IMR-90 (cell line): ENCODE data around the gene CRYGN. TPM values are rescaled to one million over a fixed set of nuclear protein-coding genes. Genes with fewer than 3 reads are reported as not detected.

Source experiments
- ATAC-seq: fragments of 200-7000 bp; cut with Tn5 transposase; 2 replicates; pipeline ENCODE4 v1.9.1; 2020; ENCODE audit warnings: low read depth, mild to moderate bottlenecking, moderate library complexity
- BruUV-seq: library from RNA; stranded (reverse); fragments of 400-500 nt; replicated peaks from 2 replicates; lab custom pipeline; 2021; lab: Mats Ljungman, UMichigan
- CTCF ChIA-PET: fragments of 300-600 bp; formaldehyde crosslinking; extraction: SDS; loops from one replicate; lab custom pipeline; 2021; ENCODE audit warnings: antibody characterized with exemption; lab: Yijun Ruan, JAX
- POLR2A ChIA-PET: fragments of 300-600 bp; sonication (Branson Sonifier 250); formaldehyde crosslinking; loops from one replicate; lab custom pipeline; 2022; ENCODE audit warnings: antibody characterized with exemption; ENCODE audit not compliant: unreplicated experiment; lab: Charles Lee
- DNase-seq: peaks from one replicate; pipeline ENCODE4 v3.0.0; 2013
- H2AFZ ChIP-seq: replicated peaks from 2 replicates; pipeline ENCODE3; 2013; ENCODE audit warnings: low read length, mild to moderate bottlenecking; ENCODE audit not compliant: poor library complexity
- H2AK5ac ChIP-seq: 2 replicates; pipeline ENCODE4 v1.6.1; 2013; ENCODE audit warnings: low read depth, low read length, inconsistent platforms
- H2AK9ac ChIP-seq: replicated peaks from 2 replicates; pipeline ENCODE3; 2013; ENCODE audit warnings: mild to moderate bottlenecking, low read depth, low read length, moderate library complexity; ENCODE audit not compliant: poor library complexity
- H2BK120ac ChIP-seq: 2 replicates; pipeline ENCODE4 v1.6.1; 2013; ENCODE audit warnings: low read depth, low read length, inconsistent platforms
- H2BK15ac ChIP-seq: 3 replicates; pipeline ENCODE4 v1.6.1; 2013; ENCODE audit warnings: low read depth, low read length, inconsistent platforms
- H2BK20ac ChIP-seq: 2 replicates; pipeline ENCODE4 v1.6.1; 2013; ENCODE audit warnings: low read depth, mild to moderate bottlenecking, inconsistent platforms, low read length, moderate library complexity
- H2BK5ac ChIP-seq: 2 replicates; pipeline ENCODE4 v1.6.1; 2013; ENCODE audit warnings: mild to moderate bottlenecking, low read depth, low read length, inconsistent platforms; ENCODE audit not compliant: poor library complexity, severe bottlenecking
- H3K14ac ChIP-seq: replicated peaks from 2 replicates; pipeline ENCODE4 v1.6.1; 2013; ENCODE audit warnings: low read depth, low read length, inconsistent platforms
- H3K18ac ChIP-seq: 2 replicates; pipeline ENCODE4 v1.6.1; 2013; ENCODE audit warnings: low read depth, low read length, control low read depth
- H3K23ac ChIP-seq: 2 replicates; pipeline ENCODE4 v1.6.1; 2013; ENCODE audit warnings: low read depth, low read length, inconsistent platforms
- H3K27ac ChIP-seq: 2 replicates; pipeline ENCODE4 v1.5.1; 2013; ENCODE audit warnings: mild to moderate bottlenecking, control low read depth, low read length; ENCODE audit not compliant: insufficient read depth
- H3K27me3 ChIP-seq: 2 replicates; pipeline ENCODE4 v1.6.1; 2013; ENCODE audit warnings: low read length; ENCODE audit not compliant: control insufficient read depth, insufficient read depth
- H3K36me3 ChIP-seq: 2 replicates; pipeline ENCODE4 v1.6.1; 2013; ENCODE audit warnings: low read length, mixed read lengths; ENCODE audit not compliant: control insufficient read depth, insufficient read depth
- H3K4ac ChIP-seq: 2 replicates; pipeline ENCODE4 v1.6.1; 2013; ENCODE audit warnings: low read depth, low read length, inconsistent platforms
- H3K4me1 ChIP-seq: 2 replicates; pipeline ENCODE4 v1.6.1; 2013; ENCODE audit warnings: low read length, mixed read lengths; ENCODE audit not compliant: control insufficient read depth, insufficient read depth
- H3K4me2 ChIP-seq: 2 replicates; pipeline ENCODE4 v1.6.1; 2013; ENCODE audit warnings: low read depth, mild to moderate bottlenecking, control low read depth, low read length, moderate library complexity
- H3K4me3 ChIP-seq: 2 replicates; pipeline ENCODE4 v1.5.1; 2013; ENCODE audit warnings: low read depth, mild to moderate bottlenecking, control low read depth, low read length, moderate library complexity; ENCODE audit not compliant: insufficient read depth
- H3K56ac ChIP-seq: 2 replicates; pipeline ENCODE4 v1.6.1; 2013; ENCODE audit warnings: low read length, inconsistent platforms; ENCODE audit not compliant: insufficient read depth; ENCODE audit errors: extremely low read depth
- H3K79me1 ChIP-seq, 2 experiments: 2 replicates each; pipeline ENCODE4 v1.6.1; 2013; ENCODE audit warnings: low read length in 2 of 2, inconsistent platforms in 1 of 2, low read depth in 1 of 2
- H3K9ac ChIP-seq: 2 replicates; pipeline ENCODE4 v1.6.1; 2013; ENCODE audit warnings: low read depth, low read length, control low read depth
- H3K9me1 ChIP-seq: 2 replicates; pipeline ENCODE4 v1.6.1; 2013; ENCODE audit warnings: low read length, inconsistent platforms; ENCODE audit not compliant: insufficient read depth
- H3K9me3 ChIP-seq: 2 replicates; pipeline ENCODE4 v1.6.1; 2013; ENCODE audit warnings: low read length; ENCODE audit not compliant: control insufficient read depth, insufficient read depth
- H4K20me1 ChIP-seq: 2 replicates; pipeline ENCODE4 v1.6.1; 2013; ENCODE audit warnings: low read length, inconsistent platforms; ENCODE audit not compliant: insufficient read depth
- H4K5ac ChIP-seq: 2 replicates; pipeline ENCODE4 v1.6.1; 2013; ENCODE audit warnings: mild to moderate bottlenecking, low read depth, low read length, control low read depth
- H4K8ac ChIP-seq, 2 experiments: 2 replicates each; pipeline ENCODE4 v1.6.1; 2013; ENCODE audit warnings: low read depth in 2 of 2, low read length in 2 of 2, control low read depth in 1 of 2, inconsistent platforms in 1 of 2
- H4K91ac ChIP-seq: 2 replicates; pipeline ENCODE4 v1.6.1; 2013; ENCODE audit warnings: low read depth, low read length, inconsistent platforms; ENCODE audit not compliant: insufficient read depth
- CHD1 ChIP-seq: IDR thresholded peaks from 2 replicates; pipeline ENCODE4 v1.6.1; 2012; ENCODE audit warnings: low read depth, low read length, improper control_type of control experiment
- WGBS, 2 experiments: methylation state at CpG; one replicate each; pipeline versions ENCODE4 v1.1.5 to v1.1.7; 2013; ENCODE audit warnings: missing lambda C conversion rate in 2 of 2; ENCODE audit not compliant: insufficient read length in 1 of 2; ENCODE audit errors: extremely low coverage in 2 of 2; 5-methylcytosine and 5-hydroxymethylcytosine counted together
- dilution Hi-C: fragments of 300-500 bp; cut with HindIII; formaldehyde crosslinking; loops from one replicate; pipeline ENCODE4 v1.14.3; 2018; ENCODE audit warnings: low sequenced_read_pairs; ENCODE audit not compliant: unreplicated experiment
- in situ Hi-C: fragments of 300-500 bp; cut with MboI; formaldehyde crosslinking; loops from 3 replicates; pipeline ENCODE4 v1.14.3; 2019; ENCODE audit warnings: low sequenced_read_pairs, inconsistent platforms, mixed read lengths
- intact Hi-C: fragments of 100-400 bp; cut with micrococcal nuclease; formaldehyde crosslinking; loops from 2 replicates; pipeline ENCODE4 v1.10.0; 2022
- polyA plus RNA-seq, 3 experiments: library from polyadenylated mRNA; depleted of rRNA; stranded (reverse); fragments of >200 nt; gene quantifications; 2 replicates each; pipeline ENCODE4 v1.2.3, GENCODE V29; 2012; ENCODE audit warnings: low replicate concordance in 1 of 3
- total RNA-seq: library from RNA; depleted of rRNA; stranded (reverse); fragments of >200 nt; gene quantifications from 2 replicates; pipeline ENCODE4 v1.2.3, GENCODE V29; 2012

Gene CRYGN
- total and polyA plus RNA-seq, 2 of the 4 experiments (the other 2 are of a cell fraction), result not detected

DNA sequence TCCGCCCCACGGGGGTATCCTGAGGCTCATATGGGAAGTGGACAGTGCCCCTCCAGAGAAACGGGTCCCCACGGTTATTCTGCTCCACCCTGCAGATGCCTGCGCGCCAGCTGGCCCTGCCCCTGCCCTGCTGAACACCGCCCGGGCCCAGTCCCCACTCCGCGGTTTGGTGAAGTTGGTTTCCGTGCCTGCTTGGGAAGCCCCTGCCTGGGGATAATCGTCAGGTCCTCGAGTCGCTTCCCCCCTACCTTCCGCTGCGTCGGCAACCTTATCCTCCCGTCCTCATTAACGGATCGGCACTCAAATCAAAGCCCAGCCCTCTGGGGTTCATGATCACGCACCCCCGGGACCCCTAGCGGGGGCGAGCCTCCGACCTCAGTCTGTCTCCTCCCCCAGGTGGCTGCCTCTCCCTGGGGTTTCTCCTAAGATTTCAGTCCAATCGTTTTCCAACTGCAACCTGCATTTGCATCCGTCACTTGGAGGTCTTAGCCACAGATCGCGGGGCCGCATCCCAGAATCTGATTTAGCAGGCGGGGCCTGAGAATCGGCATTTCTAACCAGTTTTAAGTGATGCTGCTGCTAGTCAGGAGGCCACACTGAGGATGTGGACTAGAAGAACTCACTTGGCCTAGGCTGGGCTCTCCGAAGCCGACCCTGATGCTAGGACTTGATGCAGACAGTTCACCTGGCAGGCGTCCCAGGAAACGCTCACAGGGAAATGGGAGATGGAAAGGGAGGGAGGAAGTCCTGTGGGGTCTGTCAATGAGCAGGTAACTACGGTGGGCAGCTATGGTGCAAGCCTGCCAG is 57.7 kb downstream of the CRYGN start:
- H4K5ac ChIP-seq, result no peak overlapping the region
- no peak overlapping the region for H2BK120ac ChIP-seq
- no peak overlapping the region for H2BK15ac ChIP-seq
- no peaks in the 10 kb centered on the region for H4K20me1 ChIP-seq
- no peak overlapping the region for H3K9ac ChIP-seq
- peak overlapping the region; percentile 21 for H2AFZ ChIP-seq
- H3K27ac ChIP-seq, result no peak overlapping the region
- H3K27me3 ChIP-seq, result peaks cover 40% of the 10 kb centered on the region
- peak overlapping the region; percentile 42 for H2AK9ac ChIP-seq
- no peaks in the 10 kb centered on the region for H3K79me1 ChIP-seq
- CTCF ChIA-PET, result no interaction called here
- H3K18ac ChIP-seq, result no peak overlapping the region
- WGBS, 2 experiments, result 34% methylated on average over 26 of the region's 37 CpGs; no CpG with 5 or more reads in 1 of the 2 experiments
- POLR2A ChIA-PET, result no interaction called here
- DNase-seq, result no peak
- H3K36me3 ChIP-seq, result peaks cover 10% of the 10 kb centered on the region; the same call in 1 of the 2 replicates
- ATAC-seq, result no peak
- H4K91ac ChIP-seq, result no peak overlapping the region
- H2BK5ac ChIP-seq, result no peak overlapping the region
- H4K8ac ChIP-seq, result no peak overlapping the region
- H3K14ac ChIP-seq, result no peak overlapping the region
- TF ChIP-seq CHD1, result no peak
- no peak overlapping the region for H3K56ac ChIP-seq
- in situ Hi-C loops, result no loop called here
- no peak overlapping the region for H3K4me2 ChIP-seq
- H2BK20ac ChIP-seq, result no peak overlapping the region
- dilution Hi-C loops, result no loop called here
- peaks cover 6% of the 10 kb centered on the region for H3K9me3 ChIP-seq
- H3K4ac ChIP-seq, result no peak overlapping the region
- no peak overlapping the region for H3K4me3 ChIP-seq
- no peaks in the 10 kb centered on the region for H3K4me1 ChIP-seq
- H2AK5ac ChIP-seq, result no peak overlapping the region
- H3K23ac ChIP-seq, result no peak overlapping the region
- BruUV-seq, result no TSS peak
- intact Hi-C loops, result no loop called here
- H3K9me1 ChIP-seq, result no peaks in the 10 kb centered on the region
